Testis (tissue), 2 donors: ENCODE results near the gene TMEM135.

Source experiments
- CTCF ChIP-seq, 3 experiments: fragments of 450-650 bp in 2 of 3; fragments of 200-600 bp in 1 of 3; sonication (generic) in 1 of 3; IDR thresholded peaks; one replicate each; pipeline ENCODE4 v1.5.1; 2016 to 2019; ENCODE audit warnings: antibody characterized with exemption in 3 of 3, mild to moderate bottlenecking in 2 of 3, moderate library complexity in 1 of 3
- POLR2A ChIP-seq: fragments of 450-650 bp; IDR thresholded peaks from one replicate; pipeline ENCODE4 v1.6.1; 2017; ENCODE audit warnings: antibody characterized with exemption, mild to moderate bottlenecking, moderate library complexity

DNA sequence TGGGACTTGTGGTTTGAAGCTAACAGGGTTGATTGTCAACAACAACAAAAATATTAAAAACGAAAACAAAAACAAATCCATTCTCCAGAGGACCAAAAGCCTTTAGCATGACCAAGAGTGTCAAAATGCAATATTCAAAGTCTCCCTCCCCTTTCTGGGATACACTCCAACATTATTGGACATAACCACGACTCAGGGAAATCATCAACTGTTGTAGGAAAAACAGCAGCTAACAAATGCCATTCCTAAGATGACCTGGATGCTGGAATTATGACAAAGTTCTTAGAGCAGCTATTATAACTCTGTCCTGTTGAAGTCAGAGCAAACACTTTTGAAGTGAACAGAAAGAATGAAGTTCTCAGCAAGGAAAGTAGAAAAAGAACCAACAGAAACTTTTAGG lies 143.0 kb downstream of the TMEM135 start:
- TF ChIP-seq CTCF (IDR thresholded peaks at IDR 0.05) (no peak), POLR2A (no peak)
